ENCODE data around the gene MAG.

Gene MAG

DNA sequence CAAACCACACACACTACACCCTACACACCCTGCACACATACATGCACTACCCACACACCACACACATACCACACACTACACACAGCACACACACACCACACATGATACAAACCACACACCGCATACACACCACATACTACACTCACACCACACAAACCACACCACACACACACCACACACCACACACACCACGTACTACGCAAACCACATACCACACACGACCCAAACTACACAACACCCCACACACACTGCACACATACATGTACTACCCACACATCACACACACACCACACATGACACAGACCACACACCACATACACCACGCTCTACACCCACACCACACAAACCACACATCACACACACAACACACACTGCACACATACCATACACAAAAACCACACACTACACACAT lies 6.6 kb downstream of the MAG start:
- TF ChIP-seq, protein P1, sequence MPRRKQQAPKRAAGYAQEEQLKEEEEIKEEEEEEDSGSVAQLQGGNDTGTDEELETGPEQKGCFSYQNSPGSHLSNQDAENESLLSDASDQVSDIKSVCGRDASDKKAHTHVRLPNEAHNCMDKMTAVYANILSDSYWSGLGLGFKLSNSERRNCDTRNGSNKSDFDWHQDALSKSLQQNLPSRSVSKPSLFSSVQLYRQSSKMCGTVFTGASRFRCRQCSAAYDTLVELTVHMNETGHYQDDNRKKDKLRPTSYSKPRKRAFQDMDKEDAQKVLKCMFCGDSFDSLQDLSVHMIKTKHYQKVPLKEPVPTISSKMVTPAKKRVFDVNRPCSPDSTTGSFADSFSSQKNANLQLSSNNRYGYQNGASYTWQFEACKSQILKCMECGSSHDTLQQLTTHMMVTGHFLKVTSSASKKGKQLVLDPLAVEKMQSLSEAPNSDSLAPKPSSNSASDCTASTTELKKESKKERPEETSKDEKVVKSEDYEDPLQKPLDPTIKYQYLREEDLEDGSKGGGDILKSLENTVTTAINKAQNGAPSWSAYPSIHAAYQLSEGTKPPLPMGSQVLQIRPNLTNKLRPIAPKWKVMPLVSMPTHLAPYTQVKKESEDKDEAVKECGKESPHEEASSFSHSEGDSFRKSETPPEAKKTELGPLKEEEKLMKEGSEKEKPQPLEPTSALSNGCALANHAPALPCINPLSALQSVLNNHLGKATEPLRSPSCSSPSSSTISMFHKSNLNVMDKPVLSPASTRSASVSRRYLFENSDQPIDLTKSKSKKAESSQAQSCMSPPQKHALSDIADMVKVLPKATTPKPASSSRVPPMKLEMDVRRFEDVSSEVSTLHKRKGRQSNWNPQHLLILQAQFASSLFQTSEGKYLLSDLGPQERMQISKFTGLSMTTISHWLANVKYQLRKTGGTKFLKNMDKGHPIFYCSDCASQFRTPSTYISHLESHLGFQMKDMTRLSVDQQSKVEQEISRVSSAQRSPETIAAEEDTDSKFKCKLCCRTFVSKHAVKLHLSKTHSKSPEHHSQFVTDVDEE (CRISPR knock-in tag; IDR thresholded peaks at IDR 0.05), result no peak
- TF ChIP-seq TOX (CRISPR knock-in tag; IDR thresholded peaks at IDR 0.05; ENCODE audit: borderline replicate concordance) (no peak), ZC3H10 (CRISPR knock-in tag; IDR thresholded peaks at IDR 0.05) (no peak), ARNTL (CRISPR knock-in tag; IDR thresholded peaks at IDR 0.05; ENCODE audit: borderline replicate concordance, low read depth) (no peak), PPARA (CRISPR knock-in tag; IDR thresholded peaks at IDR 0.05; ENCODE audit: borderline replicate concordance) (no peak), CSDC2 (CRISPR knock-in tag; IDR thresholded peaks at IDR 0.05) (no peak), ZFP3 (CRISPR knock-in tag; IDR thresholded peaks at IDR 0.05) (no peak), ISL1 (CRISPR knock-in tag; IDR thresholded peaks at IDR 0.05) (no peak)
- no peak for ATAC-seq

DNA sequence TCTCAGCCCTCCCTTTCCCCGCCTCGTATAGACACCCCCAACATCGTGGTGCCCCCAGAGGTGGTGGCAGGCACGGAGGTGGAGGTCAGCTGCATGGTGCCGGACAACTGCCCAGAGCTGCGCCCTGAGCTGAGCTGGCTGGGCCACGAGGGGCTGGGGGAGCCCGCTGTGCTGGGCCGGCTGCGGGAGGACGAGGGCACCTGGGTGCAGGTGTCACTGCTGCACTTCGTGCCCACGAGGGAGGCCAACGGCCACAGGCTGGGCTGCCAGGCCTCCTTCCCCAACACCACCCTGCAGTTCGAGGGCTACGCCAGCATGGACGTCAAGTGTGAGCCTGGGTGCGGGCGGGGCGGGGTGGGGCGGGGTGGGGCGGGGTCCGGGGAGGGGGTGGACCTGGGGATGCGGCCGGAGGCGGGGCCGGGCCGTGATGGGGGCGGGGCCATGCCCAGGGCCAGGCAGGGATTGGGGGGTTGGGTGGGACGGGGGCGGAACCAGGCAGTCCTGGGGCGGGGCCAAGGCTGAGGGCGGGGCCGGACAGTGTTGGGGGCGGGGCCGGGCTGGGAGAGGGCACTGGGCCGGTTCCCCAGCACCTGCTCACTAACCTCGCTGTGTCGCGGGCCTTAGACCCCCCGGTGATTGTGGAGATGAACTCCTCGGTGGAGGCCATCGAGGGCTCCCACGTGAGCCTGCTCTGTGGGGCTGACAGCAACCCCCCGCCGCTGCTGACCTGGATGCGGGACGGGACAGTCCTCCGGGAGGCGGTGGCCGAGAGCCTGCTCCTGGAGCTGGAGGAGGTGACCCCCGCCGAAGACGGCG lies 7.8 kb downstream of the MAG start:
- TF ChIP-seq ZNF70 (CRISPR knock-in tag; IDR thresholded peaks at IDR 0.05) (no peak), CSDC2 (CRISPR knock-in tag; IDR thresholded peaks at IDR 0.05) (no peak), ISL1 (CRISPR knock-in tag; IDR thresholded peaks at IDR 0.05) (no peak), RARB (CRISPR knock-in tag; IDR thresholded peaks at IDR 0.05) (no peak), ESRRG (CRISPR knock-in tag; IDR thresholded peaks at IDR 0.05) (no peak), ZC3H10 (CRISPR knock-in tag; IDR thresholded peaks at IDR 0.05) (no peak), SNAI2 (CRISPR knock-in tag; IDR thresholded peaks at IDR 0.05) (no peak), ZNF8 (CRISPR knock-in tag; IDR thresholded peaks at IDR 0.05) (no peak)
- TF ChIP-seq, protein P1 (CRISPR knock-in tag; IDR thresholded peaks at IDR 0.05), result no peak
- TF ChIP-seq, protein P2, sequence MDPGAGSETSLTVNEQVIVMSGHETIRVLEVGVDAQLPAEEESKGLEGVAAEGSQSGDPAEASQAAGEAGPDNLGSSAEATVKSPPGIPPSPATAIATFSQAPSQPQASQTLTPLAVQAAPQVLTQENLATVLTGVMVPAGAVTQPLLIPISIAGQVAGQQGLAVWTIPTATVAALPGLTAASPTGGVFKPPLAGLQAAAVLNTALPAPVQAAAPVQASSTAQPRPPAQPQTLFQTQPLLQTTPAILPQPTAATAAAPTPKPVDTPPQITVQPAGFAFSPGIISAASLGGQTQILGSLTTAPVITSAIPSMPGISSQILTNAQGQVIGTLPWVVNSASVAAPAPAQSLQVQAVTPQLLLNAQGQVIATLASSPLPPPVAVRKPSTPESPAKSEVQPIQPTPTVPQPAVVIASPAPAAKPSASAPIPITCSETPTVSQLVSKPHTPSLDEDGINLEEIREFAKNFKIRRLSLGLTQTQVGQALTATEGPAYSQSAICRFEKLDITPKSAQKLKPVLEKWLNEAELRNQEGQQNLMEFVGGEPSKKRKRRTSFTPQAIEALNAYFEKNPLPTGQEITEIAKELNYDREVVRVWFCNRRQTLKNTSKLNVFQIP (CRISPR knock-in tag; IDR thresholded peaks at IDR 0.05; ENCODE audit: borderline replicate concordance, low read depth), result no peak
- TF ChIP-seq, protein P3, sequence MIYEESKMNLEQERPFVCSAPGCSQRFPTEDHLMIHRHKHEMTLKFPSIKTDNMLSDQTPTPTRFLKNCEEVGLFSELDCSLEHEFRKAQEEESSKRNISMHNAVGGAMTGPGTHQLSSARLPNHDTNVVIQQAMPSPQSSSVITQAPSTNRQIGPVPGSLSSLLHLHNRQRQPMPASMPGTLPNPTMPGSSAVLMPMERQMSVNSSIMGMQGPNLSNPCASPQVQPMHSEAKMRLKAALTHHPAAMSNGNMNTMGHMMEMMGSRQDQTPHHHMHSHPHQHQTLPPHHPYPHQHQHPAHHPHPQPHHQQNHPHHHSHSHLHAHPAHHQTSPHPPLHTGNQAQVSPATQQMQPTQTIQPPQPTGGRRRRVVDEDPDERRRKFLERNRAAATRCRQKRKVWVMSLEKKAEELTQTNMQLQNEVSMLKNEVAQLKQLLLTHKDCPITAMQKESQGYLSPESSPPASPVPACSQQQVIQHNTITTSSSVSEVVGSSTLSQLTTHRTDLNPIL (CRISPR knock-in tag; IDR thresholded peaks at IDR 0.05; ENCODE audit: low read depth), result no peak
- no peak for ATAC-seq

DNA sequence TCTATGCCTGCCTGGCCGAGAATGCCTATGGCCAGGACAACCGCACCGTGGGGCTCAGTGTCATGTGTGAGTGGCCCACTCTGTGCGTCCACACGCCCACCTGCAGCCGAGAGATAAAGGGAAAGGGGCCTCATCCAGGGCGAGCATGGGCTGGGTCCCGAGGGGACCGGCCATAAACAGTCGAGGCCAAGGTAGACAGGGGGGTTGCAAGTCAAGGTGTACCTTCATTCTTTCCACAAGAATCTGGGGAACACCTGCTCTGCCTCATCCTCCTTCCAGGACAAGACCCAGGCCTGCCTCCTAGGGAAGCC lies 8.3 kb downstream of the MAG start:
- TF ChIP-seq TCF4 (CRISPR knock-in tag; IDR thresholded peaks at IDR 0.05; ENCODE audit: borderline replicate concordance), result no peak
- no peak for TF ChIP-seq OSR1 (CRISPR knock-in tag; IDR thresholded peaks at IDR 0.05)
- TF ChIP-seq, protein P1 (CRISPR knock-in tag; IDR thresholded peaks at IDR 0.05), result no peak
- TF ChIP-seq ISL1 (CRISPR knock-in tag; IDR thresholded peaks at IDR 0.05), result no peak
- TF ChIP-seq BACH2 (CRISPR knock-in tag; IDR thresholded peaks at IDR 0.05; ENCODE audit: borderline replicate concordance), result no peak
- no peak for TF ChIP-seq ZNF70 (CRISPR knock-in tag; IDR thresholded peaks at IDR 0.05)
- no peak for TF ChIP-seq ZNF565 (CRISPR knock-in tag; conservative IDR thresholded peaks at IDR 0.05; ENCODE audit: low read depth)
- no peak for ATAC-seq

All from SK-N-SH treated with all-trans-retinoic acid at 6 μM for 48 hours (cell line).